GM18907 (cell line): ENCODE measurements around the gene HCRTR2.
"Not testable (repeated sequence)": the region's sequence is repeated elsewhere in the genome, so short reads cannot be mapped to it uniquely, and the experiment has no call there.

ENCODE experiments used
- ATAC-seq: cut with Tn5 transposase; IDR thresholded peaks from one replicate; pipeline ENCODE4 v1.9.1; 2021; ENCODE audit warnings: mild to moderate bottlenecking, moderate library complexity; ENCODE audit not compliant: unreplicated experiment

HCRTR2 gene

DNA sequence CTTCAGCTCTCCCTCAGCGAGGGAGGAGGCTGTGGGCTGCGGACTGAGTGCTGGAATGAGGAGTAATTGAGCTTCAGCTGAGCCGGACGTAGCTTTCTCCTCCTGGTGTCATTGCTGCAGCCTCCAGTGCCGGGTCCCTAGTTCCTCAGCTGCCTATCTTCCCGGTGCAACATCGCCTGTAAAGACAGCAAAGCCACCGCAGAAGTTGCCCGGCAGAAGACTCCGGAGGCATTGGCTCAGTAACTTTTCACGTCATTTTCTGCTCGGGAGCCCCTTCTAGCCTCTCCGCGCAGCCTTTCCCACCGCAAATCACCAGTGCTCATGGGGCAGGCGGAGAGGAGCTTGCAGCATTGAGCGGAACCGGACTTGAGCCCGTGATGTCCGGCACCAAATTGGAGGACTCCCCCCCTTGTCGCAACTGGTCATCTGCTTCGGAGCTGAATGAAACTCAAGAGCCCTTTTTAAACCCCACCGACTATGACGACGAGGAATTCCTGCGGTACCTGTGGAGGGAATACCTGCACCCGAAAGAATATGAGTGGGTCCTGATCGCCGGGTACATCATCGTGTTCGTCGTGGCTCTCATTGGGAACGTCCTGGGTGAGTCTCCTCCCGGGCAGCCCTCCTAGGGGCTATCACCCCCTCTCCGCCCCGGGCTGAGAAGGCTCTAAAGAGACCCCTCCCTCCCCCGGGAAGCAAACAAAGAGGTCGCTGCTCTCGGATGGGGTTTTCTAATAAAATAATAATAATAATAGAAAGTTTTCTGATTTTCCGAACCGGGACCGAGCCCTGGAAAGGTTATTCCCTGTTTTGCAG lies at the start of gene HCRTR2:
TSS of gene HCRTR2 (plus strand) at position 305 of the 816 bp plus-strand sequence. CDS start at position 378, 73 bp downstream.
- ATAC-seq: no peak

DNA sequence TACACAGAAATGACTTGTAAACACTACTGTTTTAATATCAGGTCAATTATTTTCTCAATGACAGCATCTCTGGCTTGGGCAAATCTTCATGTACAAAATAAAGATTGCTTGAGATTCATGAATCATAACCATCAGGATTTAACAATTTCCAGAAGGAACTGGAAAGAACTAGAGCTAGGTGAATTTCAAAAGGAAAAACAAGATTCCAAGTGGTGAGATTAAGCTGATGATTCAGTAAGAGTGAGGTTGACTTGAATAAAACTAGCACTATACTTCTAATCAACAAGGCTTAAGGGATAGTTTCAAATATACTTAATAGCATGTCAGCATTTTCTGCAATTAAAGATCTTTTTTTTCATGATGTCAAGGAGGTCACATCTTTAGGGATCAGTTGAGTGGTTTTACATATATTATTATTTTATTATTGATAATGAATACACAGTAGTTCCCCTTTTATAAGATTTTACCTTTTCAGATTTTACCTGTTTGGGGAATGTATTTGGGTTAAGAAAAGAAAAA lies 43.5 kb upstream of the HCRTR2 start:
- ATAC-seq: no peak

DNA sequence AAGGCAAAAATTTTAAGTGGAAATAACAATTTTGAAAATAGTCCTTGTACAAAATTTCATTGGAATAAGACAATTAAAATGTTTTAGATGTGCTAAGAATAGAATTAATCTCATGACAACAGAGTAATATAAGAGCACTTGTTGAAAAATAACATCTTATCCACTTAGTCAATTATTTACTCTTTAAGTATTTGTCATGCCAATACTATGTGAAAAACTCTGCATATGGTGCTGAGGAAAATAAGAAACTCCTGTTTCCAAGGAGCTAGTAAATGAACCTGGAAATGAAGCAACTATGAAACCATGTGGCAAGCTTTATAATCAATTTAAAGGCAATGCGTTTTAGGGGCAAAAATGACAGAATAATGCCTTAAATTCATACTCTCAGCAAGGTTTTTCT lies 42.7 kb upstream of the HCRTR2 start:
- no peak for ATAC-seq

DNA sequence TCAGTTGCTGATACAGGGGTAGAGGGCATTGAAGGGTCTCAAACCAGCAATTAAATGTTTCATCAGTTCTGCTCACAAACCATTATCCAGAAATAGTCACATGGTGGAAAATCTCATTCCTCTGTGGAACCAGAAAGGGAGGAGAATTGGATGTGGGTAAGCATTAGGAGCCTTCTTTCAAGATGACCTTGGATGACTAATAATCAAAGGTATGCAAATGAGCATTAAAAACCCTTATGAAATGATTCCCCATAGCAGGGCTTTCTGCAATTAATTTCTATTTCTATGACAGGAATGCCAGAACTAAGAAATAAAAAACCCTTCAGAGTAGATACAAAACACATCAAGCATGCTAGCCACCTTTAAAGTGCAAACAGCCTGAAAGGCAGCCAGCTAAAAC lies 37.4 kb upstream of the HCRTR2 start:
- ATAC-seq: no peak

DNA sequence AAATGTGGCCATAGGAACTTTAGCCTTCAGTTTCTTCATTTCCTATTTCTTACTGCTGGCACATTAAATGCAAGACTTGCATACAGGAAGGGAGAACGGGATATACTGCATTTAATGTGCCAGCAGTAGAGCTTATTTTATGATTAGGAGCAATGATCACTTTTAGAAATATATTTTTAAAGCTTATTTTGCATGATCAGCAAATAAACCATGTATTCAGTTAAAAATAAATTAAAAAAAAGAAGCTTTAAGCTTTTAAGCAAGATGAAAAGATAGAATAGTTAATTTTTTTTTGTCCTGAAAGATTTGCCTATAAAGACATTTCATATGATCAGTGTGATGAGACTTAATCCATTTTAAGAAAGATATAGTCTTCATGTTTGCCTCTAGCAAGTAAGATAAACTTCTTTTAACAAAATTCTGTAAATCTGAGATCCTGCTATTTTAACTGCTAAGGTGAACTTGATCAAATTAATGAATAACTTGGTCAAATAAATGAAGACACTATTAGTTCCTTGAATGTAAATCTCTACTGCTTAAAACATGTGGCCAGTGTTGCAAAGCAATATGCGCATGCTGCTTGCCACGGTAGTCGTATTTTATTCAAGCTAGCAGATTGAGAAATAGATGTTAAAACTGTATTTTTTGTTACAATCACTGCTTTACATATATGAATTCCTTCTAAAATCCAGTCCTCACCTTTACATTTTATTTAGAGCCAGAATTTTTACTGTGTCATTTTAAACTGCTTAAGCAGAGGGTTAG lies 36.2 kb upstream of the HCRTR2 start:
- no peak for ATAC-seq

GRCh38 chr6:55141611-55142010 lies 32.7 kb upstream of the HCRTR2 start:
- ATAC-seq: no peak

DNA sequence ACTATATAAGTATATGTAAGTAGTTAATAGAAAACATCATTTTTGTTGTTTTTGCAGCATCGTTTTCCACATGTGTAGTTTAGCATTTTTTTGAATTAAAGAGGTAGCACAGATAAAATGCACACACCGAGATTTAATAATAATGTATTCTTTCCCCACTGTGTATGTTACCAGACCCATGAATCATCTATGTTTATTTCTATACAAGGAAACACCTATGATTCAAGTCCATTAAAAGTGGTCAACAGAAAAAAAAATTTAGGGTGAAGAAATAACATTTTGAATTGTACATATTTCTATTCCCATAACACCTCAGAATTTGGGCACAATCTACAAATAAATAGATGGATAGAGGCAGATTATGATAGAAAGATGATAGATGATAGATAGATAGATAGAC lies 31.7 kb upstream of the HCRTR2 start:
- ATAC-seq: no peak

GRCh38 chr6:55153284-55153683 lies 21.0 kb upstream of the HCRTR2 start:
- no peak for ATAC-seq

DNA sequence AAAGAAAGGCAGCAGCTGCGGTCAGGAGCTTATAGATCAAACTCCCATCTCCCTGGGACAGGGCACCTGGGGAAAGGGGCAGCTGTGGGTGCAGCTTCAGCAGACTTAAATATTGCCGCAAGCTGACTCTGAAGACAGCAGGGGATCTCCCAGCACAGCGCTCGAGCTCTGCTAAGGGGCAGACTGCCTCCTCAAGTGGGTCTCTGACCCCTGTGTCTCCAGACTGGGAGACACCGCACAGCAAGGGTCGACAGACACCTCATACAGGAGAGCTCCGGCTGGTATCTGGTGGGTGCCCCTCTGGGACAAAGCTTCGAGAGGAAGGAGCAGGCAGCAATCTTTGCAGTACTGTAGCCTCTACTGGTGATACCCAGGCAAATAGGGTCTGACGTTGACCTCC lies 15.5 kb upstream of the HCRTR2 start:
- not testable (repeated sequence) for ATAC-seq

- ATAC-seq: no peak
These were observed 6.5 kb upstream of the HCRTR2 start for GRCh38 chr6:55167860-55168259.

- no peak for ATAC-seq
These were observed 1.0 kb downstream of the HCRTR2 start for GRCh38 chr6:55175078-55176049.

GRCh38 chr6:55176958-55177357 lies 2.6 kb downstream of the HCRTR2 start:
- no peak for ATAC-seq

DNA sequence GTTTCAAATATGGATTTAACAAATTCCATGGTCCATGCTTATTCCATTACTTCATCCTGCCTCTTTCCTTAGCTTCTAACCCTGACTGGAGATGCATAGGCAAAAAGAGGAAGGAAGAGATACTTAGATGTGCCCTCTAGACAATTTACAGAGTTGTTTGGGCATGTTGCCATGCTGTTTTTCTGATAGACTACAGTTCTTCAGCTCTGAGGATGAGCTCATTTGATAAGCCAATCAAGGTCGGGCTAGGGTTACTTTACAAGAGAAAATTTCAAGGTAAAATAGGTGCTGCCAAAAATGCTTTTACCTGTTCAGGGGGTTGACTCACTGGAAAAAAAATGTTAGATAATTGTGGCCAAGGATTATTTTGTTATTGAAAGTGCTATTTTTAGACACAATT lies 5.9 kb downstream of the HCRTR2 start:
- no peak for ATAC-seq

DNA sequence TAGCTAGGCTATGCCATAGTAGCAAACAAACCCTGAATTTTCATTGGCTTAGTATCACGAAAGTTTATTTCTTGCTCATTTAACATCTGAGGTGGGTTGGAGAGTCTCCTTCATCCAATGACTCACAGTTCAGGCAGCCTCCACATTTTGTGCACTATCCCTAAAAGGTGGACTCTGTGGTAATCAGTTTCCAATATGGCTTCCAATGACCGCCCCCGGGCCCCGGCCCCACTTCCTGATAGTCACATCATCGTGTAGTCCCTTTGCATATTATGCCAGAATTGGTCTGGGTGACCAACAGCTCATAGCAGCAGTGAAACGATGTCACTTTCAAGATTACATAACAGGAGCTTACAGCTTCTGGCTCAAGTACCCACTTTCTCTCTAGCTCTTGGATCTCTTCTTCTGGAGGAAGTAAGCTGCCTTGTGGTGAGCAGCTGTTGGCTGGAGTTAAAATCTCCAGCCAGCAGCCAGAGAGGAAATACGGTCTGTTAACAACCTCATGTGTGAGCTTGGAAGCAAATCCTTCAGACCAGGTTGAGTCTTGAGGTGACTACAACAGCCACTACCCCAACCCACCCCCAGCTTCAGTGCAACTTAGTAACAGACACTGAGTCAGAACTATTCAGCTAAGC lies 7.8 kb downstream of the HCRTR2 start:
- ATAC-seq: no peak

DNA sequence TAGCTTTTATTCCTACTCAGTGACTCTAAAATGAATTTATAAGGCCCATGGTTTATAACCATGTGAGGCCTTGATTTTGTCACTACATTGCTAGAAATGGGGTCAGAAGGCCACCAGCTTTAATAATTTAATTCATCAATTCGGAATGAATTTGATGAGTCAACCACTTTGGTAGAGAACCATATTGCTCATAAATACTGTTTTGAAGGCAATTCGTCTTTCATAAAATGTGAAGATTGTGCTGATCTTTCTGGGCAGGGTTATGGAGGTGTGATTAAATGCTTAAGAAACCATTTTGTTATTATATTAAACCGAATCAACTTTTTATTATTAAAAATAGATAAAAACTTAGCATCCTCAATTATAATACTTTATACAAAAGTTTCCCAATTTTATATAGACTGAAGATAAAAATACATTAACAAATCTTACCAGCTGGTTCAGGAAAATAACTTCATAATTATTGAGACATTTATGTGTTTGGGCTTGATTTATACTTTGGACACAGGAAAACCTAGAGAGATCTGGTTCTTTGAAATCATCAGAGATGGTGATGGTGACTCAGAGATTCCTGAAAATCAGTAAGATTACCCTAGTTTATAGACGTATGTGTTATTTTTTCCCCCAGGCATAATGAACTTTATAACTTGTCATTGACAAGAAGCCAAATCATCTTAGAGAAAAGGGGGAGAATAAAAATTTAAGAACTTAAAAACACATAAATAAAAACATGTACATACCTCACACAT lies 10.6 kb downstream of the HCRTR2 start:
- no peak for ATAC-seq

DNA sequence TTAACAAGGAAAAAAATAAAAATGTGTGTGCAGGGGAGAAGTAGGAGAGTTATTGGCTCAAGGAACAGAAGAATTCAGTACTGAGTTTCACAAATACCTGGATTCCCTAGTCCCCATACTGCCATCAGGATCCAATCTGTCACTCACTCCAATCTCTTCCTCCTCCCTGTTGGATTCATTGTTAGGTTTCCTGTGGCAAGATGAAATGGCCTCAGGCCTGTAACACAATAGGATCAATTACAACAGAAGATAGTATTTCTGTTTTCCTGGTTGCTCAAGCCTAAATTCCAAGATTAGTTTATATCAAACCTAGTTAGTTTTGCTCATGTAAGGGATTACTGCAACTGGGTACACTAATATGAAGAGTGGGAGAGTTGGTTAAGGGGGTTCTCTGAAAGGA lies 24.4 kb downstream of the HCRTR2 start:
- no peak for ATAC-seq

DNA sequence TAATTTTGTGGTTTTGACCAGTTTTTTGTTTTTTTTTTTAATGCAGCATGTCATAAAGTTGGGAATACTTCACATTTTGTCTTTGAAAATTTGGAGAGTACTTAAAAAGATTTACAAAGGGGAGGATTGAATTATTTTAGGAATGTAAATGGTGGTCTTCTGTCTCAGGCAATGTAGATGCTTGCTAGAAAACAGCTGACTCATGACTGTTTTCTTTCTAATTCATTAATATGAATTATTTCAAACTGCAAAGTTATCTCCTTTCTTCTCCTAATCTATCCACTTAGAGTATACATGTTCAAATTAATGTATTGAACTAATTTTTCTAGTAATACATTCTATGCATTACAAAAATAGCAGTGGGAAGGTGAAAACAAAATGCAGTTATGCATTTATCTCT lies 24.9 kb downstream of the HCRTR2 start:
- ATAC-seq: no peak

DNA sequence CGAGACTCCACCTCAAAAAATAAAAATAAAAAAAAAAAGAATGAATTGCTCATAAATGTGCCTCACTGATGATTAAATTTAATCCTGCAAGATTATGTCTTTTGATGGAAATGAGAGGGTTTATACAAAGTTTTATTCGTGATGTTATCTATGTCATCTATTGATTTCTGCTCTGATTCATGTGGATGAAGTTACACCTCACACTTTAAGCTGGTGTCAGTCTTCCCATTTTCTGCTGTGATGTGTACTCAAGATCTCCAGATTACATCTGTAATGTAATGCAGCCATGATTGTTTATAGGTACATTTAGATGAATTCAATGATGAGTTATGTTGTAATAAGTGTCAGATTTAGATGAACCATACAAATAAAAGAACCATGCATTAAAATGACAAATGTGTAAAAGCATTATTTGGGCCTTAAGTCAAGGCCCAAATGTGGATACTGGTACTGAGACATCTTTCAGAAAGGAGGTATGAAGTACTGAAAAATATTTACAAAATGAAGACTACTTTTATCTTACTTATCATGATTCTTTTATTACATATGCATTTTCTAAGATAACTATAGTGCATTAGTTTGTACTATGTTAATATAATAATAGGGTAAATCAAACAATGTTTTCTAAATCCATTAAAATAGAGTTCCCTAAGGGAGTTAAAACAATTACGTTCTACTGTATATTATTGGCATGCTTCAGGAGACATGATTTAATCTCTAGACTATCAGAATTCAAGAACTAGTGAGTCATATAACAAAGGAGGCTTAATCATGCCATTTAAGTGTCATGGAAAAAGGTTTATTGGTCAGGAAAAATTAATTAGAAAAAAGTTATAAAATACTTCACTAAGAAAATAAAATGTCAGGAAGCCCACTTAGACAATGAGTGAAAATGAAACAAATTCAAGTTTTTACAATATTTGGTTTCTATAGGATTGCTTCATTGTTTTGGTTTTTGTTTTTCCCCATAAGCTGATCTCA lies 34.5 kb downstream of the HCRTR2 start:
- ATAC-seq: no peak
